ENCODE results near the gene IL10.

Gene IL10

DNA sequence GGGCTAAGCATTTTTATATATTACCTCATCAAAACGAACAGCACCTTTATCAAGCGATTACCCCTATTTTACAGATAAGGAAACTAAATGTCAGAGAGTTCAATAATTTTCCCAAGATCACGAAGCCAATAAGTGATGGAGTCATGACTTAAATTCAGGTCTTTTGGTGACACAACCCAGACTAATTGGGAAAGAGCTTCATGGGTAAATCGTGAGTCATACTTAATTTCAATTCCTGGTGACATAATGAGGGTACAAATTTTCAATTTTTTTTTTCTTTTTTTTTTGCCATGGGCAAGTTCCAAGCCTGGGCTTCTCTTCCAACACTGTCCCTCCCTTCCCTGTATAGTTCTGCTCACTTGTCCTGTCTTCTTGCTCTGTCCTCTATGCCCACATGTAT, 30.1 kb upstream of the IL10 start:
- DNase-seq (ENCODE audit: low read depth): peak; percentile 16
- no peaks in the 10 kb centered on the region for H3K9me3 ChIP-seq (ENCODE audit: control insufficient read depth, low read length)
- H3K4me3 ChIP-seq (ENCODE audit: low read length): no peak overlapping the region
- peaks cover 4% of the 10 kb centered on the region for H3K4me1 ChIP-seq (ENCODE audit: control insufficient read depth, insufficient read depth, low read length)
- H3K9ac ChIP-seq (ENCODE audit: low read length): no peak overlapping the region
- no peaks in the 10 kb centered on the region for H3K27me3 ChIP-seq (replicated peaks; ENCODE audit: control insufficient read depth, insufficient read depth, low read length)
- no peaks in the 10 kb centered on the region for H3K36me3 ChIP-seq (ENCODE audit: control insufficient read depth, insufficient read depth, low read length, severe bottlenecking)

DNA sequence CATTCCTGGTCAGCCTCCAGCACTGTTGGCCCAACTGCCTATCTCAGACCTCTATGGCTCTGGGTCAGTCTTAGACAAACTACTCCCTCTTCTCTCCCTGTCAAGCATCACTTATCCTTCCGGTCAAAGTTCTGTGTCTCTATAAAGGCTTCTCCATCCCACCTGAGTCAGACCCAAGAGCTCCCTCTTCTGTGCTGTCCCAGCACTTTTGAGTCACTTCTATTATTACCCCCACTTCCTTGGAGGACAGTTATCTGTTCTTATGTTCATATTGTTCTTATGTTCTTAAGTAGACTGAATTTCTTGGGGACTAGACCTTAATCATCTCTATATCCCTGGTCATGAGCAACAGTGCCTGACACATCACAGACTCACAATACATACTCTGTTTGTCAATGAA, 29.2 kb upstream of the IL10 start:
- no peak overlapping the region for H3K9ac ChIP-seq (ENCODE audit: low read length)
- DNase-seq (ENCODE audit: low read depth): no peak
- H3K4me1 ChIP-seq (ENCODE audit: control insufficient read depth, insufficient read depth, low read length): peaks cover 7% of the 10 kb centered on the region
- no peaks in the 10 kb centered on the region for H3K27me3 ChIP-seq (replicated peaks; ENCODE audit: control insufficient read depth, insufficient read depth, low read length)
- H3K4me3 ChIP-seq (ENCODE audit: low read length): no peak overlapping the region
- H3K9me3 ChIP-seq (ENCODE audit: control insufficient read depth, low read length): no peaks in the 10 kb centered on the region
- H3K36me3 ChIP-seq (ENCODE audit: control insufficient read depth, insufficient read depth, low read length, severe bottlenecking): no peaks in the 10 kb centered on the region

- DNase-seq (ENCODE audit: low read depth): no peak
- Histone ChIP-seq H3K36me3 (ENCODE audit: control insufficient read depth, insufficient read depth, low read length, severe bottlenecking) (no peaks in the 10 kb centered on the region), H3K9ac (ENCODE audit: low read length) (no peak overlapping the region), H3K4me3 (ENCODE audit: low read length) (no peak overlapping the region), H3K4me1 (ENCODE audit: control insufficient read depth, insufficient read depth, low read length) (peaks cover 7% of the 10 kb centered on the region), H3K27me3 (replicated peaks; ENCODE audit: control insufficient read depth, insufficient read depth, low read length) (no peaks in the 10 kb centered on the region), H3K9me3 (ENCODE audit: control insufficient read depth, low read length) (no peaks in the 10 kb centered on the region)
Measured at GRCh38 chr1:206800891-206801290, 28.6 kb upstream of the IL10 start.

DNA sequence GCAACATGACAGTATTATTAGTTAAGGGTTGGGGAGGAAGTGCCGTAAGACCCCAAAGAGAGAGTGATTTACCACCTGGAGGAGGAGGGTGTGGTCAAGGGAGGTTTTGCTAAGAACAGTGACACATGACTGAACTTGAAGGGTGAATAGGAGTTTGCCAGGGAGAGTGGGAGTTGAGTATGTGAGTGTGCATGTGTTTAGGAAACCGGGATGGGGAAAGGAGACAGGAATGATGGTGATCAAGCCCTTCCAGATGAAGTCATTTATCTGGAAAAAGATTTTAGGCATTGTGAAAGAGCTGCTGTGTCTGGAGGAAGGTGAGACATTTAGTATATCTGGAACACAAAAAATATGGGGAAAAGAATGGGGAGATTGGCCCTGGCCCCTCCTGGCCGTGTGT, 28.1 kb upstream of the IL10 start:
- Histone ChIP-seq H3K9me3 (ENCODE audit: control insufficient read depth, low read length) (no peaks in the 10 kb centered on the region), H3K4me1 (ENCODE audit: control insufficient read depth, insufficient read depth, low read length) (peaks cover 7% of the 10 kb centered on the region), H3K9ac (ENCODE audit: low read length) (no peak overlapping the region), H3K36me3 (ENCODE audit: control insufficient read depth, insufficient read depth, low read length, severe bottlenecking) (no peaks in the 10 kb centered on the region), H3K4me3 (ENCODE audit: low read length) (no peak overlapping the region), H3K27me3 (replicated peaks; ENCODE audit: control insufficient read depth, insufficient read depth, low read length) (no peaks in the 10 kb centered on the region)
- DNase-seq (ENCODE audit: low read depth): no peak

DNA sequence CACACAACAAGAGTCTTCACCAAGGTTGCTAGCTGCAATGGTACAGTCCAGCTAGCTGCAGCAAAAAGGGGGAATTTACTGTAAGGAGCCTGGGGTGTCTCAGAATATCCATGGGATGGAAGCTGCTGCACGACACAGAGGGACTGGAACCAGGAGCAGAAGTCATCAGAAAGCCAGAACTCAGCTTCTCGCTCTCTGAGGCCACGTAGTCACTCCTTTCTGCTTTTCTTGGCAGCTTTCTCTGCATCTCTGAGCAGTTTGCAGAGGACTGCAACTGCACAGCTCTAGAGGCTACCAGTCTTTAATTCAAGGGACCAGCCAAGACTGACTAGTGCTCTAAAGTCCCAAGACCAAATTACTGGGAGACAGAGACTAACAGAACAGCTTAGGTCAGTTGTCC, 27.0 kb upstream of the IL10 start:
- Histone ChIP-seq H3K4me3 (ENCODE audit: low read length) (no peak overlapping the region), H3K9ac (ENCODE audit: low read length) (no peak overlapping the region), H3K36me3 (ENCODE audit: control insufficient read depth, insufficient read depth, low read length, severe bottlenecking) (no peaks in the 10 kb centered on the region), H3K4me1 (ENCODE audit: control insufficient read depth, insufficient read depth, low read length) (peaks cover 7% of the 10 kb centered on the region), H3K9me3 (ENCODE audit: control insufficient read depth, low read length) (no peaks in the 10 kb centered on the region), H3K27me3 (replicated peaks; ENCODE audit: control insufficient read depth, insufficient read depth, low read length) (no peaks in the 10 kb centered on the region)
- DNase-seq (ENCODE audit: low read depth): no peak

DNA sequence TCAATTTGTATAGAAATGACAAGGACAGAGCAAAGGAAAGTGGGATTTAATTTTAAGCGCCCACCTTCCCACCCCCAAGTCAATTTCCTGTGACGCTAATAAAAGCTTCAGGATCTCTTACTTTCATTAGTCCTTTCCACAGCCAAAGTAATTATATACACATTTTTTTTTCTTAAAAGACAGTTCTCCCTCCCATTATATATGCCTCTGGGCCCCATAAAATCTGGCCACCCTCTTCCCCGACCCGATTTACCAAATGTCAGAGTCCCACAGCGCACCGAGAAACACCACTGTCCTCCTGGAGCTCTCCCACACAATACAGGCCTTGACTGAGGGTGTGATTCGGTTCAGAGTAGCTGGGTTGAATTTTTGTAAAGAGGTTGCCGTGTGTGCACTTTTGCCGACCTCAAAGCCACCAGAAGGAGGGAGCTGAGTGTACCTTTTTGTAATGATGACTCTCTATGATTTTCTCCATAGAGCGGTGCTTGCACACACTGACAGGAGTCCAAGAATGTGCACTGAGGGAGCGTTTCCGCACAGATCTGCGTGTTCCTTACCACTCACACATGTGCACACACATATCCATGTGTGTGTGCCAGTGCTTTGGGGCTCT, 26.2 kb upstream of the IL10 start:
- no peaks in the 10 kb centered on the region for H3K9me3 ChIP-seq (ENCODE audit: control insufficient read depth, low read length)
- H3K4me1 ChIP-seq (ENCODE audit: control insufficient read depth, insufficient read depth, low read length): peaks cover 7% of the 10 kb centered on the region
- H3K9ac ChIP-seq (ENCODE audit: low read length): no peak overlapping the region
- DNase-seq (ENCODE audit: low read depth): no peak
- no peaks in the 10 kb centered on the region for H3K36me3 ChIP-seq (ENCODE audit: control insufficient read depth, insufficient read depth, low read length, severe bottlenecking)
- no peak overlapping the region for H3K4me3 ChIP-seq (ENCODE audit: low read length)
- no peaks in the 10 kb centered on the region for H3K27me3 ChIP-seq (replicated peaks; ENCODE audit: control insufficient read depth, insufficient read depth, low read length)

GRCh38 chr1:206797534-206798383, 25.5 kb upstream of the IL10 start:
- DNase-seq (ENCODE audit: low read depth): no peak
- Histone ChIP-seq H3K9ac (ENCODE audit: low read length) (no peak overlapping the region), H3K36me3 (ENCODE audit: control insufficient read depth, insufficient read depth, low read length, severe bottlenecking) (no peaks in the 10 kb centered on the region), H3K9me3 (ENCODE audit: control insufficient read depth, low read length) (no peaks in the 10 kb centered on the region), H3K27me3 (replicated peaks; ENCODE audit: control insufficient read depth, insufficient read depth, low read length) (no peaks in the 10 kb centered on the region), H3K4me3 (ENCODE audit: low read length) (no peak overlapping the region), H3K4me1 (ENCODE audit: control insufficient read depth, insufficient read depth, low read length) (peaks cover 7% of the 10 kb centered on the region)

GRCh38 chr1:206796981-206797402, 24.7 kb upstream of the IL10 start:
- Histone ChIP-seq H3K27me3 (replicated peaks; ENCODE audit: control insufficient read depth, insufficient read depth, low read length) (no peaks in the 10 kb centered on the region), H3K4me3 (ENCODE audit: low read length) (no peak overlapping the region), H3K36me3 (ENCODE audit: control insufficient read depth, insufficient read depth, low read length, severe bottlenecking) (no peaks in the 10 kb centered on the region), H3K4me1 (ENCODE audit: control insufficient read depth, insufficient read depth, low read length) (peaks cover 10% of the 10 kb centered on the region), H3K9me3 (ENCODE audit: control insufficient read depth, low read length) (no peaks in the 10 kb centered on the region), H3K9ac (ENCODE audit: low read length) (no peak overlapping the region)
- no peak for DNase-seq (ENCODE audit: low read depth)

DNA sequence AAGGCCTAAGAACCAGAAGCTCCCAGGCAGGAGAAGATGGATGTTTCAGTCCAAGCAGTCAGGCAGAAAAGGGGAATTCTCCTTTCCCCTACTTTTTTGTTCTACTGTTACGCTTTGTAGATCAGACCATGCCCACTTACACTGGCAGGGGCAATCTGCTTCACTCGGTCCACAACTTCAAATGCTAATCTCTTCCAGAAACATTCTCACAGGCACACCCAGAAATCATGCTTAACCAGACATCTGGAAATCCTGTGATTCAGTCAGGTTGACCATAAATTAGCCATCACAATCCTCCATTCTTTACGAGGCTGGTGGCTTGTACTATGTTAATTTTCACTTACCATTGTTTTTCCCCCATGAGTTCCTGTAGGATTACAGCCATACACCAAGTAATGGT, 23.8 kb upstream of the IL10 start:
- H3K36me3 ChIP-seq (ENCODE audit: control insufficient read depth, insufficient read depth, low read length, severe bottlenecking): no peaks in the 10 kb centered on the region
- no peaks in the 10 kb centered on the region for H3K9me3 ChIP-seq (ENCODE audit: control insufficient read depth, low read length)
- H3K4me1 ChIP-seq (ENCODE audit: control insufficient read depth, insufficient read depth, low read length): peaks cover 18% of the 10 kb centered on the region
- no peaks in the 10 kb centered on the region for H3K27me3 ChIP-seq (replicated peaks; ENCODE audit: control insufficient read depth, insufficient read depth, low read length)
- no peak overlapping the region for H3K9ac ChIP-seq (ENCODE audit: low read length)
- no peak for DNase-seq (ENCODE audit: low read depth)
- no peak overlapping the region for H3K4me3 ChIP-seq (ENCODE audit: low read length)

DNA sequence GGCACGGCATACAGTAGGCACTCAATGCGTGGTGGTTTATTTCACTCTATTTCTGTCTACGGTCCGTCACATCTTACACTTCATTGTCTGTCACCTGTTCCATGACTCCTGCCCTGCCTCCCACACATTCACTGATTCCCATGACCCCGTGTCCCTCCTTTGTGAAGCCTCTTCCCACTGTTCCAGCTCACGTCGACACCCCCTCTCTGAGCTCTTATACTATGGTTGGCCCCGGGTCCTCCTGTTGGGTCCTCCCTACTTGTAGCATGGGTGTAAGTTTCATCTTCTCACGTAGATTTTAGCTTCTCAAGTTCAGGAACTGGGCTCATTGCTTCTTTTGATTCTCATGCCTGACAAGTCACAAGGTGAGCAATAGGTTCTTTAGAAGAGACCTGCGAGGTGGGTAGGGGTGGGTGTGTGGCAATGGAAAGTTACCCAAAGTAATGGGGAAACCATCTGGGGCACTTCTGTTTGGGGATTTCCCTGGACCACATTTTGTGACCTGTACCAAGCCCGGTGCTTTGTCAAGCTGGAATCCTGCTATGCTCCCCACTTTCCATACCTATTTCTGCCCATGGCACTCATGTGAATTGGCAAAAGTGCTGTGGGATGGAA, 22.1 kb upstream of the IL10 start:
- Histone ChIP-seq H3K27me3 (replicated peaks; ENCODE audit: control insufficient read depth, insufficient read depth, low read length) (no peaks in the 10 kb centered on the region), H3K4me3 (ENCODE audit: low read length) (no peak overlapping the region), H3K36me3 (ENCODE audit: control insufficient read depth, insufficient read depth, low read length, severe bottlenecking) (no peaks in the 10 kb centered on the region), H3K4me1 (ENCODE audit: control insufficient read depth, insufficient read depth, low read length) (peaks cover 21% of the 10 kb centered on the region), H3K9ac (ENCODE audit: low read length) (no peak overlapping the region), H3K9me3 (ENCODE audit: control insufficient read depth, low read length) (no peaks in the 10 kb centered on the region)
- no peak for DNase-seq (ENCODE audit: low read depth)

GRCh38 chr1:206793620-206794019, 21.3 kb upstream of the IL10 start:
- H3K36me3 ChIP-seq (ENCODE audit: control insufficient read depth, insufficient read depth, low read length, severe bottlenecking): no peaks in the 10 kb centered on the region
- H3K9me3 ChIP-seq (ENCODE audit: control insufficient read depth, low read length): no peaks in the 10 kb centered on the region
- H3K9ac ChIP-seq (ENCODE audit: low read length): no peak overlapping the region

More at GRCh38 chr1:206793620-206794019, 21.3 kb upstream of the IL10 start:
- DNase-seq (ENCODE audit: low read depth): no peak
- Histone ChIP-seq H3K27me3 (replicated peaks; ENCODE audit: control insufficient read depth, insufficient read depth, low read length) (no peaks in the 10 kb centered on the region), H3K4me3 (ENCODE audit: low read length) (no peak overlapping the region), H3K4me1 (ENCODE audit: control insufficient read depth, insufficient read depth, low read length) (peaks cover 21% of the 10 kb centered on the region)
